Measurements from ENCODE around the gene TGFB2.
A peak's percentile ranks its signal among the peaks of the same experiment; 100 is the strongest.

Gene TGFB2

DNA sequence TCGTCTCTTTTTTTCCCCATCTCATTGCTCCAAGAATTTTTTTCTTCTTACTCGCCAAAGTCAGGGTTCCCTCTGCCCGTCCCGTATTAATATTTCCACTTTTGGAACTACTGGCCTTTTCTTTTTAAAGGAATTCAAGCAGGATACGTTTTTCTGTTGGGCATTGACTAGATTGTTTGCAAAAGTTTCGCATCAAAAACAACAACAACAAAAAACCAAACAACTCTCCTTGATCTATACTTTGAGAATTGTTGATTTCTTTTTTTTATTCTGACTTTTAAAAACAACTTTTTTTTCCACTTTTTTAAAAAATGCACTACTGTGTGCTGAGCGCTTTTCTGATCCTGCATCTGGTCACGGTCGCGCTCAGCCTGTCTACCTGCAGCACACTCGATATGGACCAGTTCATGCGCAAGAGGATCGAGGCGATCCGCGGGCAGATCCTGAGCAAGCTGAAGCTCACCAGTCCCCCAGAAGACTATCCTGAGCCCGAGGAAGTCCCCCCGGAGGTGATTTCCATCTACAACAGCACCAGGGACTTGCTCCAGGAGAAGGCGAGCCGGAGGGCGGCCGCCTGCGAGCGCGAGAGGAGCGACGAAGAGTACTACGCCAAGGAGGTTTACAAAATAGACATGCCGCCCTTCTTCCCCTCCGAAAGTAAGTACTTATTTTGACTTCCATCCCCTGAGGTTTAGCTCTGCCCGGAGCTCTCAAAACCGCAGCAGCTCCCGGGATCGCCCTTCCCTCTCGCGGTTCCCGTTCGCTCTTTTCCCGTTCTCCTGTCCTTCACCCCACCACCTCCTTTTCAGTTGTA lies 1.5 kb downstream of the TGFB2 start:
- H3K27ac ChIP-seq, result peak overlapping the region; percentile 93
- H3K27me3 ChIP-seq (replicated peaks), result no peaks in the 10 kb centered on the region
- no peak for DNase-seq
- in situ Hi-C loops (cut with HindIII; ENCODE audit: low pct_ligation_motif_present, low sequenced_read_pairs), result no loop called here
- peak overlapping the region; percentile 95 for H3K4me3 ChIP-seq (ENCODE audit: low read depth, low read length)
- peaks cover 23% of the 10 kb centered on the region for H3K36me3 ChIP-seq (replicated peaks)
- TF ChIP-seq, protein P1, sequence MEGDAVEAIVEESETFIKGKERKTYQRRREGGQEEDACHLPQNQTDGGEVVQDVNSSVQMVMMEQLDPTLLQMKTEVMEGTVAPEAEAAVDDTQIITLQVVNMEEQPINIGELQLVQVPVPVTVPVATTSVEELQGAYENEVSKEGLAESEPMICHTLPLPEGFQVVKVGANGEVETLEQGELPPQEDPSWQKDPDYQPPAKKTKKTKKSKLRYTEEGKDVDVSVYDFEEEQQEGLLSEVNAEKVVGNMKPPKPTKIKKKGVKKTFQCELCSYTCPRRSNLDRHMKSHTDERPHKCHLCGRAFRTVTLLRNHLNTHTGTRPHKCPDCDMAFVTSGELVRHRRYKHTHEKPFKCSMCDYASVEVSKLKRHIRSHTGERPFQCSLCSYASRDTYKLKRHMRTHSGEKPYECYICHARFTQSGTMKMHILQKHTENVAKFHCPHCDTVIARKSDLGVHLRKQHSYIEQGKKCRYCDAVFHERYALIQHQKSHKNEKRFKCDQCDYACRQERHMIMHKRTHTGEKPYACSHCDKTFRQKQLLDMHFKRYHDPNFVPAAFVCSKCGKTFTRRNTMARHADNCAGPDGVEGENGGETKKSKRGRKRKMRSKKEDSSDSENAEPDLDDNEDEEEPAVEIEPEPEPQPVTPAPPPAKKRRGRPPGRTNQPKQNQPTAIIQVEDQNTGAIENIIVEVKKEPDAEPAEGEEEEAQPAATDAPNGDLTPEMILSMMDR (IDR thresholded peaks at IDR 0.05; ENCODE audit: low read depth, low read length, missing control alignments), result no peak

- in situ Hi-C loops (cut with HindIII; ENCODE audit: low pct_ligation_motif_present, low sequenced_read_pairs), result no loop called here
- TF ChIP-seq, protein P1 (IDR thresholded peaks at IDR 0.05; ENCODE audit: low read depth, low read length, missing control alignments), result peak; percentile 12
- H3K27ac ChIP-seq, result peak overlapping the region; percentile 93
- peak overlapping the region; percentile 95 for H3K4me3 ChIP-seq (ENCODE audit: low read depth, low read length)
- H3K27me3 ChIP-seq (replicated peaks), result no peaks in the 10 kb centered on the region
- DNase-seq, result no peak
- H3K36me3 ChIP-seq (replicated peaks), result peaks cover 23% of the 10 kb centered on the region
Measured at GRCh38 chr1:218347336-218347722, 2.2 kb downstream of the TGFB2 start.

DNA sequence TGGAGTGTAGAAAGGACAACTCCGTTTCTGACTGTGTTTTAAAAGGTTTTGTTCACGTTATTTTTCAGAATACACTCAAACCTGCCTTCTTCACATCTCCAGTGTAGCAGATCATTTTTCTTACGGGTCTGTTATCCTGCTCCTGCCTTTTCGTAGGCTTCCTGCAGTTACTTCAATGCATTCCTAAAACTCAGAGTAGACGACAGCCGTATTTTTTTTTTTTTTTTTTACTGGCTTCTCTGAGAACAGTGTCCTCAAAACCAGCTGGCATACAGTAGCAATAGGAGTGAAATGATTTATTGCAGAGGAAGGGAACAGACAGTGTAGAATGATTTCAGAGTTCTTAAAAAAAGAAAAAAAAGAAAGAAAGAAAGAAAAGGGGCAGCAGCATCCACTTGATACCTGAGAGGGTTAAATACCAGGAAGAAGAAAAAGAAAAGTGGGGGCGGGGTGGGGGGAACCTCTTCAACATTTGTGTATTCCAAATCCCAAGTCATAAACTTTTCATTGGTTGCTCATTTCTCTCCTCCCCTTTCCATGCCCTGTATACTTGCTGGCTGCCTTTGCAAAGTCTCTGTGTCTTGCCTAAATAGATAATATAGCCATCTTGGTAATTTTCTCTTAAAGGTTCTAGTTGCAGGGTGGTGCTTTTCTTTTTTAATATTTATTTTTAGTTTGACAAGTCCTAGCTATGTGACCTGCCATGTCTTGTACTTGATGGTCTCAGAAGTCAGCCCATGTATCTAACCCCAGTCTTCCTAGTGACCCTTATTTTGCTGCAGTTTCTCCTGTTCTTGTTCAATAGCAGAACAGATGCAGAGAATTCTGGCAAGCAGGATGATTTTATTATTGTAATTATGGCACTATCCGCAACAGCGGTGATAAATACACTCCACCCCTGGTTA lies 2.8 kb downstream of the TGFB2 start:
- TF ChIP-seq, protein P1 (IDR thresholded peaks at IDR 0.05; ENCODE audit: low read depth, low read length, missing control alignments), result no peak
- in situ Hi-C loops (cut with HindIII; ENCODE audit: low pct_ligation_motif_present, low sequenced_read_pairs), result no loop called here
- Histone ChIP-seq H3K36me3 (replicated peaks) (peaks cover 29% of the 10 kb centered on the region), H3K27me3 (replicated peaks) (no peaks in the 10 kb centered on the region), H3K27ac (peak overlapping the region; percentile 93), H3K4me3 (ENCODE audit: low read depth, low read length) (peak overlapping the region; percentile 95)
- peak; percentile 91 for DNase-seq

DNA sequence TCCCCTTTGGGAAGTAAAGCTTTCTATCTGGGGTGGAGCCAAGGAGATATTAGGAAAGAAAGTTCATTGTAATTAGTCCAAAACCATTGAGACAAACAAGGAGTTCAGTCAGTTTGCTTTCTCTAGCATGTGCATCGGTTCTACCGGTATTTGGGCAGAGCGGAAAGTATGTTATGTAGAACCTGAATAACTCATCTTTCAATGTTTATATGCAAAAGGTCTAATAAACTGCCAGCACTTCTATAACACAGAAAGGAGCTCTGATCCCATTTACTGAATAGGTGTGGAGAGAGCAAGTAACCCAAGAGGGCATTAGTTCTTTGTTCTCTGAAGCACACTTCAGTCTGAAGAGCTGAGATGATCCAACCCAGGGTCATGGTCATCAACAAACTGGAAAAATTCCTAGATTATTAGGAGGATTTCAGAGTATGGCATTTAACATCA lies 3.5 kb downstream of the TGFB2 start:
- TF ChIP-seq, protein P1 (IDR thresholded peaks at IDR 0.05; ENCODE audit: low read depth, low read length, missing control alignments), result no peak
- Histone ChIP-seq H3K27me3 (replicated peaks) (no peaks in the 10 kb centered on the region), H3K27ac (peak overlapping the region; percentile 93), H3K4me3 (ENCODE audit: low read depth, low read length) (peak overlapping the region; percentile 95), H3K36me3 (replicated peaks) (peaks cover 35% of the 10 kb centered on the region)
- no peak for DNase-seq
- in situ Hi-C loops (cut with HindIII; ENCODE audit: low pct_ligation_motif_present, low sequenced_read_pairs), result no loop called here

DNA sequence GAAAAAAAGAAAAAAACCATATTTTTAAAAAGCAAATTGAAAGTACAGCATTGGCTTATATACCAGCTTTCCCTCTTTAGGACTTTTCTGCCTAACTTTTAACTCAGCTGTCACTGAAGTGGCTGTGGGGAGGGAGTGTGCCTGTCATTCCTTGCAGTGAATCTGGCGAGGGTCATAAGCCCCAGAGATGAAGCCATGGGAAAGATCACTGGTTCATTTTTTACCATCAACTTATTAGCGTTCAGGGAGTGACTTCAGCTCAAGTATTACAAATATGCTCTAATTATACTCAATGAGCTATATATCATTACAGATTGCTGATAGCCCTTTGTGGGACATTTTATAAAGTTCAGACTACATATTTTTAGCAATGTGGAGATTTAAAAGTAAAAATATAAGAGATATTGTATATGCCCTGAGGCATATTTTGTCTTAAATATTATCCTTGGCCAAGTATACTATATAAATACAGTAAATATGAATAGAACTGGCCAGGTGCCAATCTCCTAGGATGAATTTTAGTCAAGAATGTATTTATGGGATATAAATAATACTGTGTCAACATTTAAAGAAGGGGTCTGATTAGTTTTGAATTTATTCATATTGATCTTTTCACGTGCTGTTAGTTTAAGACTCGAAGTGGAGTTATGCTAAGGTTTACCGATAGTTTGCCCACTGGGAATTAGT lies 4.4 kb downstream of the TGFB2 start:
- TF ChIP-seq, protein P1 (IDR thresholded peaks at IDR 0.05; ENCODE audit: low read depth, low read length, missing control alignments), result no peak
- in situ Hi-C loops (cut with HindIII; ENCODE audit: low pct_ligation_motif_present, low sequenced_read_pairs), result no loop called here
- peak overlapping the region; percentile 93 for H3K27ac ChIP-seq
- no peaks in the 10 kb centered on the region for H3K27me3 ChIP-seq (replicated peaks)
- peaks cover 42% of the 10 kb centered on the region for H3K36me3 ChIP-seq (replicated peaks)
- peak overlapping the region; percentile 95 for H3K4me3 ChIP-seq (ENCODE audit: low read depth, low read length)
- no peak for DNase-seq

All from brain microvascular endothelial cell (primary cell).